ENCODE results near the gene PPL. TPM values are rescaled to one million over a fixed set of nuclear protein-coding genes. Genes with fewer than 3 reads are reported as not detected.

Gene PPL
- total and polyA plus RNA-seq, 2 of the 13 experiments (the other 11 are each of a cell fraction or from before 2014, with no cell fraction given): 5.7 to 6.6 TPM

DNA sequence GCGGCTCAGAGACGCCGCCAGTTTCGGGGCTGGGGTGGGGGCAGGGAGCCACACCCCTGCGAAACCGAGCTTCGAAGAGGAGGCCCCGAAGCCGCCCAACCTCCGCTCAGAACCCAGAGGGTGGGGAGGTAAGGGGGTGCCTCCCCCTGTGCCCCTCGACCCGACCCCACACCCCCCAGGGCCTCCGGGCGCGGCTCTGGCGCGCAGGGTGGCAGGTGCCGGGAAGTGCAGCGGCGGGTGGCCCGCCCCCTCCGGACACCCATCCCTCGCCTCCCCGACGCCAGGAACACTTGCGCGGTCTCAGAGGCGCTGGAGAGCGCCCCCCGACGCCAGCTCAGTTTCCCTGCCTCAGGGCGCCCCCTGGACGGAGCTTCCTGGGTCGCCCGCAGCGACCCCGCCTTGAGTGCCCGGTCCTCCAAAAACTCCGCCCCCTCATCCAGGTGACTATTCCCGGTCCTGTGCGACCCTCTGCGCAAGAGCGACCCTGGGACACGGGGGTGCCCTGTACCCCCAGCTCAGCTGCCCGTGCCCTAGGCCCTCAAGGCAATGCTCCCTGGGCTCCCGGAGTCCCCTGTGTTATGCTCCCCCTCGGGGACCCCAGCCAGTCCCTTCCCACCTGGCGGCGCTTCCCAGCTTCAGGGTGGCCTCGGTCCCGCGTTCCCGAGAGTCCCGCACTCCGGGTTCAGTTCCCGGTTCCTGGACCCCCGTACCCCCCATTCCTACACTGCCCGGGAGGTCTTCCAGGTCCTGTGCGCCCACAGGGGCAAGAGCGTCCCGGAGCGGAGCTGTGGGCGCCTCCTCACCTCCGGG, 562 bp downstream of the PPL start (continued):
- TF ChIP-seq NFATC3 (CRISPR knock-in tag; IDR thresholded peaks at IDR 0.05) (no peak), ZNF781 (CRISPR knock-in tag; IDR thresholded peaks at IDR 0.05; ENCODE audit: borderline replicate concordance, not compliant biosample characterization) (peak; percentile 41), ZNF292 (CRISPR knock-in tag; IDR thresholded peaks at IDR 0.05; ENCODE audit: borderline replicate concordance, low read depth) (0 out of 2 replicates have a peak, but pooled peaks have one; percentile 38), ATF7 (IDR thresholded peaks at IDR 0.05) (no peak), ATF7 (CRISPR knock-in tag; IDR thresholded peaks at IDR 0.05) (peak; percentile 47; the same call in 1 of the 2 replicates), MTF2 (CRISPR knock-in tag; IDR thresholded peaks at IDR 0.05; ENCODE audit: borderline replicate concordance) (no peak; the same call in 1 of the 2 replicates), ZNF589 (CRISPR knock-in tag; conservative IDR thresholded peaks at IDR 0.05) (no peak), ZNF12 (CRISPR knock-in tag; IDR thresholded peaks at IDR 0.05) (no peak), ZNF44 (CRISPR knock-in tag; IDR thresholded peaks at IDR 0.05) (no peak), ZNF547 (CRISPR knock-in tag; IDR thresholded peaks at IDR 0.05) (no peak), HES4 (CRISPR knock-in tag; IDR thresholded peaks at IDR 0.05; ENCODE audit: borderline replicate concordance) (no peak), CEBPG (CRISPR knock-in tag; IDR thresholded peaks at IDR 0.05) (no peak), TEAD2 (CRISPR knock-in tag; IDR thresholded peaks at IDR 0.05) (no peak), ZNF136 (CRISPR knock-in tag; IDR thresholded peaks at IDR 0.05; ENCODE audit: low read depth) (no peak), IRX3 (CRISPR knock-in tag; IDR thresholded peaks at IDR 0.05; ENCODE audit: borderline replicate concordance, low read depth) (no peak), NFIB (CRISPR knock-in tag; IDR thresholded peaks at IDR 0.05; ENCODE audit: borderline replicate concordance) (no peak), SKI (IDR thresholded peaks at IDR 0.05; ENCODE audit: partially characterized antibody) (no peak), ZKSCAN1 (IDR thresholded peaks at IDR 0.05; ENCODE audit: low read length) (no peak), KDM2A (CRISPR knock-in tag; IDR thresholded peaks at IDR 0.05; ENCODE audit: borderline replicate concordance, low read depth) (peak; percentile 63; the same call in 1 of the 2 replicates)
- TF ChIP-seq, protein P1, sequence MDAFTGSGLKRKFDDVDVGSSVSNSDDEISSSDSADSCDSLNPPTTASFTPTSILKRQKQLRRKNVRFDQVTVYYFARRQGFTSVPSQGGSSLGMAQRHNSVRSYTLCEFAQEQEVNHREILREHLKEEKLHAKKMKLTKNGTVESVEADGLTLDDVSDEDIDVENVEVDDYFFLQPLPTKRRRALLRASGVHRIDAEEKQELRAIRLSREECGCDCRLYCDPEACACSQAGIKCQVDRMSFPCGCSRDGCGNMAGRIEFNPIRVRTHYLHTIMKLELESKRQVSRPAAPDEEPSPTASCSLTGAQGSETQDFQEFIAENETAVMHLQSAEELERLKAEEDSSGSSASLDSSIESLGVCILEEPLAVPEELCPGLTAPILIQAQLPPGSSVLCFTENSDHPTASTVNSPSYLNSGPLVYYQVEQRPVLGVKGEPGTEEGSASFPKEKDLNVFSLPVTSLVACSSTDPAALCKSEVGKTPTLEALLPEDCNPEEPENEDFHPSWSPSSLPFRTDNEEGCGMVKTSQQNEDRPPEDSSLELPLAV (CRISPR knock-in tag; conservative IDR thresholded peaks at IDR 0.05; ENCODE audit: low read depth): no peak
- TF ChIP-seq, protein P2, sequence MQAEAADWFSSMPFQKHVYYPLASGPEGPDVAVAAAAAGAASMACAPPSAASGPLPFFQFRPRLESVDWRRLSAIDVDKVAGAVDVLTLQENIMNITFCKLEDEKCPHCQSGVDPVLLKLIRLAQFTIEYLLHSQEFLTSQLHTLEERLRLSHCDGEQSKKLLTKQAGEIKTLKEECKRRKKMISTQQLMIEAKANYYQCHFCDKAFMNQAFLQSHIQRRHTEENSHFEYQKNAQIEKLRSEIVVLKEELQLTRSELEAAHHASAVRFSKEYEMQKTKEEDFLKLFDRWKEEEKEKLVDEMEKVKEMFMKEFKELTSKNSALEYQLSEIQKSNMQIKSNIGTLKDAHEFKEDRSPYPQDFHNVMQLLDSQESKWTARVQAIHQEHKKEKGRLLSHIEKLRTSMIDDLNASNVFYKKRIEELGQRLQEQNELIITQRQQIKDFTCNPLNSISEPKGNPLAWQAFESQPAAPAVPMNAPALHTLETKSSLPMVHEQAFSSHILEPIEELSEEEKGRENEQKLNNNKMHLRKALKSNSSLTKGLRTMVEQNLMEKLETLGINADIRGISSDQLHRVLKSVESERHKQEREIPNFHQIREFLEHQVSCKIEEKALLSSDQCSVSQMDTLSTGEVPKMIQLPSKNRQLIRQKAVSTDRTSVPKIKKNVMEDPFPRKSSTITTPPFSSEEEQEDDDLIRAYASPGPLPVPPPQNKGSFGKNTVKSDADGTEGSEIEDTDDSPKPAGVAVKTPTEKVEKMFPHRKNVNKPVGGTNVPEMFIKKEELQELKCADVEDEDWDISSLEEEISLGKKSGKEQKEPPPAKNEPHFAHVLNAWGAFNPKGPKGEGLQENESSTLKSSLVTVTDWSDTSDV (CRISPR knock-in tag; IDR thresholded peaks at IDR 0.05): no peak
- TF ChIP-seq, protein P3, sequence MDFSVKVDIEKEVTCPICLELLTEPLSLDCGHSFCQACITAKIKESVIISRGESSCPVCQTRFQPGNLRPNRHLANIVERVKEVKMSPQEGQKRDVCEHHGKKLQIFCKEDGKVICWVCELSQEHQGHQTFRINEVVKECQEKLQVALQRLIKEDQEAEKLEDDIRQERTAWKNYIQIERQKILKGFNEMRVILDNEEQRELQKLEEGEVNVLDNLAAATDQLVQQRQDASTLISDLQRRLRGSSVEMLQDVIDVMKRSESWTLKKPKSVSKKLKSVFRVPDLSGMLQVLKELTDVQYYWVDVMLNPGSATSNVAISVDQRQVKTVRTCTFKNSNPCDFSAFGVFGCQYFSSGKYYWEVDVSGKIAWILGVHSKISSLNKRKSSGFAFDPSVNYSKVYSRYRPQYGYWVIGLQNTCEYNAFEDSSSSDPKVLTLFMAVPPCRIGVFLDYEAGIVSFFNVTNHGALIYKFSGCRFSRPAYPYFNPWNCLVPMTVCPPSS (IDR thresholded peaks at IDR 0.05): no peak
- TF ChIP-seq, protein P4, sequence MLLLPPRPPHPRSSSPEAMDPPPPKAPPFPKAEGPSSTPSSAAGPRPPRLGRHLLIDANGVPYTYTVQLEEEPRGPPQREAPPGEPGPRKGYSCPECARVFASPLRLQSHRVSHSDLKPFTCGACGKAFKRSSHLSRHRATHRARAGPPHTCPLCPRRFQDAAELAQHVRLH (CRISPR knock-in tag; IDR thresholded peaks at IDR 0.05; ENCODE audit: borderline replicate concordance, low read depth): no peak

Measured in HepG2 (cell line).